KMS-11 (cell line): Measurements from ENCODE around the gene LHB.
"Not testable (repeated sequence)": the region's sequence is repeated elsewhere in the genome, so short reads cannot be mapped to it uniquely, and the experiment has no call there.

Source experiments
- H2AFZ ChIP-seq: fragments of 200-600 bp; sonication (generic); 2 replicates; pipeline ENCODE4 v1.6.1; 2016; ENCODE audit warnings: antibody characterized with exemption, mixed run types, low read depth
- H3K27ac ChIP-seq: fragments of 200-600 bp; sonication (generic); 2 replicates; pipeline ENCODE4 v1.6.1; 2016; ENCODE audit warnings: mild to moderate bottlenecking, mixed run types
- H3K27me3 ChIP-seq: fragments of 200-600 bp; sonication (generic); 2 replicates; pipeline ENCODE4 v1.6.1; 2017; ENCODE audit warnings: mild to moderate bottlenecking, low read depth, mixed run types, moderate library complexity; ENCODE audit not compliant: insufficient read depth
- H3K36me3 ChIP-seq: fragments of 200-600 bp; sonication (generic); 2 replicates; pipeline ENCODE4 v1.6.1; 2017; ENCODE audit warnings: mild to moderate bottlenecking, mixed run types; ENCODE audit not compliant: insufficient read depth
- H3K4me1 ChIP-seq: fragments of 200-600 bp; sonication (generic); 2 replicates; pipeline ENCODE4 v1.6.1; 2016; ENCODE audit warnings: mild to moderate bottlenecking, low read depth, mixed run types; ENCODE audit not compliant: poor library complexity, severe bottlenecking
- H3K4me2 ChIP-seq: fragments of 200-600 bp; sonication (generic); 2 replicates; pipeline ENCODE4 v1.7.0; 2016; ENCODE audit warnings: mild to moderate bottlenecking, mixed run types
- H3K4me3 ChIP-seq: fragments of 200-600 bp; sonication (generic); IDR thresholded peaks from 2 replicates; pipeline ENCODE4 v1.6.1; 2017; ENCODE audit warnings: low read depth, low read length, mixed read lengths; ENCODE audit not compliant: insufficient read depth
- H3K79me2 ChIP-seq: fragments of 200-600 bp; sonication (generic); 2 replicates; pipeline ENCODE4 v1.6.1; 2016; ENCODE audit warnings: low read depth, mixed run types; ENCODE audit not compliant: insufficient read depth
- H3K9ac ChIP-seq: fragments of 200-600 bp; sonication (generic); 2 replicates; pipeline ENCODE4 v1.6.1; 2016; ENCODE audit warnings: mild to moderate bottlenecking, mixed run types
- H4K20me1 ChIP-seq: fragments of 200-600 bp; sonication (generic); 2 replicates; pipeline ENCODE4 v1.6.1; 2016; ENCODE audit warnings: mild to moderate bottlenecking, mixed run types; ENCODE audit not compliant: insufficient read depth
- TF ChIP-seq, protein P1 (sequence below): fragments of 200-600 bp; sonication (generic); conservative IDR thresholded peaks from 2 replicates; pipeline ENCODE4 v1.6.1; 2017; ENCODE audit warnings: low read depth, mild to moderate bottlenecking, antibody characterized with exemption, low read length, moderate library complexity, mixed read lengths

The LHB gene

DNA sequence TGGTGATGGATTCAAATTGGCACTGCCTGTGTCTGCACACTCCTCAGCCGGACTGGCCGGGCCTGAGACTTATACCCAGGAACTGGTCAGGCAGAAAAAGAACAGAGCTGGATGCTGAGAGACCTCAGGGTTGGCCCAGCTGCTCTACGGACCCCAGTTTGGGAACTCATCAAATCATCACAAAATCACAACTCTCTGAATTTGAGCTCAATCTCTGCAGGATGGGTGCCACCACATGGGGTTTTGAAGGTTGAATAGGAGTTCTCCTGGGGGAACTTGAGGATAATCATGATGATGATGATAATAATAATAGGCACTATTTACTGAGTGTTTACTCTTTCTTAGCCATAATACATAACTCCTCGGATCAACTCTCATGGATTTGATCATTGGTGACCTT, 25.8 kb upstream of the LHB start:
- not testable (repeated sequence) for H3K36me3 ChIP-seq, H3K27ac ChIP-seq, H3K4me1 ChIP-seq, H2AFZ ChIP-seq, H3K9ac ChIP-seq, H3K4me2 ChIP-seq, H3K79me2 ChIP-seq, H3K4me3 ChIP-seq, H4K20me1 ChIP-seq
- H3K27me3 ChIP-seq = peaks cover 53% of the 10 kb centered on the region

DNA sequence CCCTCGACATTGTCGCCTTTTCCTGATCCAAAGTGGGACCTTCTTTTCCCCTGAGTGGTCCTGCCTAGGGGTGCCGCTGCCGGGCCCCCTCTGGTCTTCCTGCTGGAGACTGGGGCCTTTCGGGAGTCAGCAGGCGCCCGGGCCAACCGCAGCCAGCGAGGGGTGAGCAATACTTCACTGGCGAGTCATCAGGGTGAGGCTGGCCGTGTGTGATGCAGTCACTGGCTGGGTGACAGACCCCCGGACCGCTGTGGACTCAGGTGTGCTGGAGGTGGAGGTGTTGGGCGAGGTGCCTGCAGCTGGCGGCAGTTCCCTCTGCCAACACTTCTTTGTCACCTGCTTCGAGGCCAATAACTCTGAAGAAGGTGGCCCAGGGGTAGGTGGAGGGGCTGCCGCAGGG, 25.3 kb upstream of the LHB start:
- no peaks in the 10 kb centered on the region for H3K36me3 ChIP-seq
- H3K4me2 ChIP-seq = no peak overlapping the region
- peaks cover 55% of the 10 kb centered on the region for H3K27me3 ChIP-seq
- H3K79me2 ChIP-seq = no peaks in the 10 kb centered on the region
- no peak overlapping the region for H3K27ac ChIP-seq
- H4K20me1 ChIP-seq = no peaks in the 10 kb centered on the region
- H3K4me1 ChIP-seq = no peaks in the 10 kb centered on the region
- H2AFZ ChIP-seq = no peak overlapping the region
- H3K9ac ChIP-seq = no peak overlapping the region
- H3K4me3 ChIP-seq = no peak overlapping the region
- TF ChIP-seq, protein P1, sequence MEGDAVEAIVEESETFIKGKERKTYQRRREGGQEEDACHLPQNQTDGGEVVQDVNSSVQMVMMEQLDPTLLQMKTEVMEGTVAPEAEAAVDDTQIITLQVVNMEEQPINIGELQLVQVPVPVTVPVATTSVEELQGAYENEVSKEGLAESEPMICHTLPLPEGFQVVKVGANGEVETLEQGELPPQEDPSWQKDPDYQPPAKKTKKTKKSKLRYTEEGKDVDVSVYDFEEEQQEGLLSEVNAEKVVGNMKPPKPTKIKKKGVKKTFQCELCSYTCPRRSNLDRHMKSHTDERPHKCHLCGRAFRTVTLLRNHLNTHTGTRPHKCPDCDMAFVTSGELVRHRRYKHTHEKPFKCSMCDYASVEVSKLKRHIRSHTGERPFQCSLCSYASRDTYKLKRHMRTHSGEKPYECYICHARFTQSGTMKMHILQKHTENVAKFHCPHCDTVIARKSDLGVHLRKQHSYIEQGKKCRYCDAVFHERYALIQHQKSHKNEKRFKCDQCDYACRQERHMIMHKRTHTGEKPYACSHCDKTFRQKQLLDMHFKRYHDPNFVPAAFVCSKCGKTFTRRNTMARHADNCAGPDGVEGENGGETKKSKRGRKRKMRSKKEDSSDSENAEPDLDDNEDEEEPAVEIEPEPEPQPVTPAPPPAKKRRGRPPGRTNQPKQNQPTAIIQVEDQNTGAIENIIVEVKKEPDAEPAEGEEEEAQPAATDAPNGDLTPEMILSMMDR = no peak

DNA sequence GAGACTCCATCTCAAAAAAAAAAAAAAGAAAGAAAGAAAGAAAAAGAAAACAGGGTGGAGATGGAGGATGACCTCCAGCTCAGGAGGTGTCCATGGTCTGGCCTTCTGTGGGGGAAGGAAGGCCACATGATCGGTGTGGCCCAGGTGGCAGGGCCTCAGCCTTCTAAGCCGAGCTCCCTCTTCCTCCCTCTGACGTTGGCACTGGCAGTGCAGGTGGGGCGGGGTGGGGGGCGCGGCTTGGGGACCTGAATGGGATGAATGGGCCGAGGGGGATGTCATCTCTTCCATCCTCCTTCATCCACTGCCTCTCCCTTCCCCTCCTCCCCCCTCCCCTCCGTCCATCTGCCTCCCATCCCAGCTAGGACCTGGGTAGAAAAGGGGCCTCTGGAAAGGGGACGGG, 22.8 kb upstream of the LHB start:
- not testable (repeated sequence) for H3K4me2 ChIP-seq, H3K4me1 ChIP-seq, H3K9ac ChIP-seq, H4K20me1 ChIP-seq, H3K27ac ChIP-seq, H3K4me3 ChIP-seq, H3K79me2 ChIP-seq, H3K36me3 ChIP-seq, H2AFZ ChIP-seq
- H3K27me3 ChIP-seq = peaks cover 56% of the 10 kb centered on the region

DNA sequence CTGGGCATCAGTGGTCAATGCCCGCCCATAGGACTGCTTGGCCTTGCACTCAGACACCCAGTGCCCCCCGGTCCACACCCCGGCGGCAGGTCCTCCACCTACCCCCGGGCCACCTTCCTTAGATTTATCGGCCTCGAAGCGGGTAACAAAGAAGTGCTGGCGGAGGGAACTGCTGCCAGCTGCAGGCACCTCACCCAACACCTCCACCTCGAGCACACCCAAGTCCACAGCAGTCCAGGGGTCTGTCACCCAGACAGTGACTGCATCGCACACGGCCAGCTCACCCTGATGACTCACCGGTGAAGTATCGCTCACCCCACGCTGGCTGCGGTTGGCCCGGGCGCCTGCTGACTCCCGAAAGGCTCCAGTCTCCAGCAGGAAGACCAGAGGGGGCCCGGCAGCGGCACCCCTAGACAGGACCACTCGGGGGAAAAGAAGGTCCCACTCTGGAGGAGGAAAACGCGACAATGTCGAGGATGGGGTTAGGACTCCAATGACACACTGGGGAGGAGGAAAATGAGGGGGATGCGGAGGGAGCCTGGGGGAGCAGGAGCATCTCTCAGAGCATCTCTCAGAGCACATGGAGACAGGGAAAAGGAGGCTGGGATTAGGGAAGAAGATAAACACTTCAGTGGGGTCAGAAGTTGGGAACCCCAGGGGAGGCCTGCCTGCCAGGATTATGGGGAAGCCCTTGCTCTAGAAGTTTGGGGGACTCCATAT, 21.8 kb upstream of the LHB start:
- H3K4me3 ChIP-seq, H3K9ac ChIP-seq, H3K36me3 ChIP-seq, H3K4me1 ChIP-seq, H4K20me1 ChIP-seq, H3K27ac ChIP-seq, H3K79me2 ChIP-seq, H3K4me2 ChIP-seq, H2AFZ ChIP-seq: not testable (repeated sequence)
- peaks cover 59% of the 10 kb centered on the region for H3K27me3 ChIP-seq

DNA sequence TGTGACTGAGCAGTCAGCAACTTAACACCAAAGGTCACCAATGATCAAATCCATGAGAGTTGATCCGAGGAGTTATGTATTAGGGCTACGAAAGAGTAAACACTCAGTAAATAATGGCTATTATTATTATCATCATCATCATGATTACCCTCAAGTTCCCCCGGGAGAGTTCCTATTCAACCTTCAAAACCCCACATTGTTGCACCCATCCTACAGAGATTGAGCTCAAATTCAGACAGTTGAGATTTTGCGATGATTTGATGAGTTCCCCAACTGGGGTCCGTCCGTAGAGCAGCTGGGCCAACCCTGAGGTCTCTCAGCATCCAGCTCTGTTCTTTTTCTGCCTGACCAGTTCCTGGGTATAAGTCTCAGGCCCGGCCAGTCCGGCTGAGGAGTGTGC, 21.2 kb upstream of the LHB start:
- not testable (repeated sequence) for H4K20me1 ChIP-seq, H3K79me2 ChIP-seq, H3K4me1 ChIP-seq, H3K4me2 ChIP-seq, H3K4me3 ChIP-seq, H3K36me3 ChIP-seq, H3K27ac ChIP-seq, H2AFZ ChIP-seq, H3K9ac ChIP-seq
- H3K27me3 ChIP-seq = peaks cover 55% of the 10 kb centered on the region

DNA sequence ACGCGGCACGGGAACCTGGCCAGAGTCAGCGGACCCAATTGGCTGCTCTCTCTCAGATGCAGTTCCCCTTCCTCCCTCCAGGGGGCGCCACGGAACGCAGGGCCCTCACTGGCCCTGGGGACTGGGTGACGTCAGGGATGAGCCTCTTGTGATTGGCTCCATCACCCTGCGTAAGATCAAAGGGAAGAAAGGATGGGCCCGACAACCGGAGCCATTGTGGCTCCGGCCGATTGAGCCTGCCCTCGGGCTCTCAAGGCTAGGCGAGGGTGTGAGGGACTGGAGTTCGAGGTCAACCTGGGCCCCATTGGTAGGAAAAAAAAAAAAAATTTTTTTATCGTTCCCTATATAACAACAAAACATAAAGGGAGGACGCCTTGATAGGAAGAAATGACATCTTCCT, 19.9 kb upstream of the LHB start, which contains the start of gene CGB1:
CGB1 (minus strand) TSS at position 81 of the 400 bp plus-strand sequence. CDS start 184 bp downstream, outside the sequence.
- H3K4me3 ChIP-seq = not testable (repeated sequence)

More for the DNA sequence above, 19.9 kb upstream of the LHB start, which contains the start of gene CGB1:
- not testable (repeated sequence) for H2AFZ ChIP-seq, H3K27ac ChIP-seq, H3K36me3 ChIP-seq, H3K79me2 ChIP-seq, H3K4me1 ChIP-seq, H4K20me1 ChIP-seq, H3K4me2 ChIP-seq, H3K9ac ChIP-seq
- H3K27me3 ChIP-seq = peaks cover 46% of the 10 kb centered on the region
- TF ChIP-seq, protein P1 = peak; percentile 65
